HG03064 (cell line): ENCODE measurements around the gene PLXNA3.
"Not testable (repeated sequence)": the region's sequence is repeated elsewhere in the genome, so short reads cannot be mapped to it uniquely, and the experiment has no call there.

ENCODE experiments used
- ATAC-seq: cut with Tn5 transposase; IDR thresholded peaks from one replicate; pipeline ENCODE4 v1.9.1; 2021; ENCODE audit warnings: low read depth; ENCODE audit not compliant: unreplicated experiment

The PLXNA3 gene

DNA sequence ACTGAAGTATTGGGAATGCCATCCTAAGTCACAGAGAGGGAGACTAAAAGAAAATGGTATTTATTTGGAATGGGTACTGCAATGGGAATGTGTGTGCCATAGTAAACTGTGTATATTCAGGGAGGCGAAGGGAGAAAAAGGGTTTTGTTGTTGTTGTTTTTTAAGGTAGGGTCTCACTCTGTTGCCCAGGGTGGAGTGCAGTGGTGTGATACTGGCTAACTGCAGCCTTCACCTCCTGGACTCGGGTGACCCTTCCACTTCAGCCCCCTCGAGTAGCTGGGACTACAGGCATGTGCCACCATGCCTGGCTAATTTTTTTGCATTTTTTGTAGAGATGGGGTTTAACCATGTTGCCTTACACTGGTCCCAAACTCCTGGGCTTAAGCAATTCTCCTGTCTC, 36.6 kb downstream of the PLXNA3 start:
- no peak for ATAC-seq

DNA sequence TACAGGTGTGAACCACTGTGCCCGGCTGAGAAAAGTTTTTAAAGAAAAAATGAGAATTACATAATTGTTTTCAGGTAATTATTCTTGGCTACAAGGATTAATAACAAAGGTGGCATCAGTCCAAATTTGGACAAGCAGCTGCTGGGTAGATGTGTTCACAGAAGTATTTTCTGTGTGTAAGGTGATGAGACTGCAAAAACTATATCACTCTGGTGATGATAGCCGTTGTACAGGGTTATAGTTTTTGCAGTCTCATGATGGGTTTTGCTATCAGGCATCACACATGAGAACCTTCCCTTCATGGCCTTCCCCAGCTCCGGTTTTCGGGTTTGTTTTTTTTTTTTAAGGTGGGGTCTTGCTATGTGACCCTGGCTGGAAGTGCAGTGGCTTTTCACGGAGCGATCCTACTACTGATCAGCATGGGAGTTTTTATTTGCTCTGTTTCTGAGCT, 37.4 kb downstream of the PLXNA3 start:
- no peak for ATAC-seq

DNA sequence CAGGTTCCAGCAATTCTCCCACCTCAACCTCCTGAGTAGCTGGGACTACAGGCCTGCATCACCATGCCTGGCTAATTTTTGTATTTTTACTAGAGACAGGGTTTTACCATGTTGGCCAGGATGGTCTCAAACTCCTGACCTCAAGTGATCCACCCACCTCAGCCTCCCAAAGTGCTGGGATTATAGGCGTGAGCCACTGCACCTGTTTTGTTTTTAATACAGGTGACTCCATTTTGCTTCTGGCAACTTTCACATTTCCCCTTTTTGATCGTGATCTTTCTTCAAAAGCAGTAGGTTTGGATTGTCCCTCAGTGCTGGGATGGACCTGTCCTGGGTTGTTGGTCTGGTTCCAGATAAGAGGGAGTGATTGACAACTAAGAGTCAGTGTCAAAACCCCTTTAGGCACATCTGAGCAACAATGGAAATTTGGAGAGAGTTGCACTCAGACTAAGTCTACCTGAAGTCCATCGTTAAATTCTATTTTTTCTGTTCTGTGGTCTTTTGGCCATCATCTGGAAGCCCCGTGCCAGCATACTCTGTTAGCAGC, 38.6 kb downstream of the PLXNA3 start:
- not testable (repeated sequence) for ATAC-seq

DNA sequence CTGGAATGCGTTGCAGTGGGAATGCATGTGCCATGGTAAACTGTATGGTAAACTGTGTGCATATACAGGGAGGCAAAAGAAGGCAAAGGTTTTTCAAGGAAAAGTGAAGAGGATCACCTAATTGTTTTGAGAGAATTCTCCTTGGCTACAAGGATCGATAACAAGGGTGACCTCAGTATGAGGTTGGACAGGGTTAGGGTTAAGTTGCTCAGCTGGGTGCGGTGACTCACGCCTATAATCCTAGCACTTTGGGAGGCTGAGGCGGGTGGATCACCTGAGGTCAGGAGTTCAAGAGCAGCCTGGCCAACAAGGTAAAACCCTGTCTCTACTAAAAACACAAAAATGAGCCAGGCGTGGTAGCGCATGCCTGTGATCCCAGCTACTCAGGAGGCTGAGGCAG, 43.3 kb downstream of the PLXNA3 start:
- not testable (repeated sequence) for ATAC-seq

DNA sequence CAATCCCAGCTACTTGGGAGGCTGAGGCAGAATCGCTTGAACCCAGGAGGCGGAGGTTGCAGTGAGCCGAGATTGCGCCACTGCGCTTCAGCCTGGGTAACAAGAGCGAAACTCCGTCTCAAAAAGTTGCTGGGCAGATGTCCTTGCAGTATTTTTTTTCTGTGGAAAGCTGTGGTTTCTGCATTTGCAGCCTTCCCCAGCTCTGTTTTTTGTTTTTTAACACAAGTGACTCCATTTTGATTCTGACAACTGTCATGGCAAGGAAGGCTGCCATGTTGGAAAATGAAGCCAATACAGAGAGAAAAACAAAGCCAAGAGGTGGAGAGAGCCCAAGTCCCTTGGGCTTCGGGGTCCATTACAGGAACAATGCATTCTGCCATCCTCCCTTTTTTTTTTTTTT, 44.0 kb downstream of the PLXNA3 start:
- ATAC-seq = no peak

DNA sequence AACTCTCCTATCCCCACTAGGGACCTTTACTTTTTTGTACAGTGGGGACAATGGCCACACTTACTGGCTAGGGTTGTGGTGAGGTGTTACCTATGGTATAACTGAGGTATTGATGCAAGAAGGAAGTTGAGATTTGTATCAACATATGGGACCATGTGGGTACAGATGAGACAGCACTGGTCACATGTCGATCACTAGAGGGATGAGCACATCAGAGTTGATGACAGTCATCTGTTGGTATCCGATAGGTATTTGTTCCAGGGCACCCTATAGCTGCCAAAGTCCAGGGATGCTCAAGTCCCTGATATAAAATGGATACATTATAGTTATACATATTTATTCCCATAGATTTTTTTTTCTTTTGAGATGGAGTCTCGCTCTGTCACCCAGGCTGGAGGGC, 44.9 kb downstream of the PLXNA3 start:
- no peak for ATAC-seq

DNA sequence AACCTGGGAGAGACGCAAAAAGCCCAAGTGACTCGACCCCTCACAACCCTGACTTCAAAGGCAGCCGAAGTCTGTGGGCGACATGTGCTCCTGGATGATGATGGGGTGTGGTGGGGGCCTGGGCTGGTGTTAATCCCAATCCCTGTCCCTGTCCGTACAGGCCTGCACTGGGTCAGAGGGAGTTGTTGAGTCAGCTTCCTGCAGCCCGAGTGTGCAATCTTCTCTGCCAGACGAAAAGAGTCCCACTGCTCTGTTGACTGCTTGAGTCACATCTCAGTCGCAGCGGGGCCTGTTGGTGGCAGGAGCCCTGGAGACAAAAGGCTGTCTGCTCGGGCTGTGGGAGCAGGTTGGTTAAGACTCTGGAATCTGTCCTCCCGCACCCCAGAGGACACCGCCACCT, 47.7 kb downstream of the PLXNA3 start:
- ATAC-seq = no peak

DNA sequence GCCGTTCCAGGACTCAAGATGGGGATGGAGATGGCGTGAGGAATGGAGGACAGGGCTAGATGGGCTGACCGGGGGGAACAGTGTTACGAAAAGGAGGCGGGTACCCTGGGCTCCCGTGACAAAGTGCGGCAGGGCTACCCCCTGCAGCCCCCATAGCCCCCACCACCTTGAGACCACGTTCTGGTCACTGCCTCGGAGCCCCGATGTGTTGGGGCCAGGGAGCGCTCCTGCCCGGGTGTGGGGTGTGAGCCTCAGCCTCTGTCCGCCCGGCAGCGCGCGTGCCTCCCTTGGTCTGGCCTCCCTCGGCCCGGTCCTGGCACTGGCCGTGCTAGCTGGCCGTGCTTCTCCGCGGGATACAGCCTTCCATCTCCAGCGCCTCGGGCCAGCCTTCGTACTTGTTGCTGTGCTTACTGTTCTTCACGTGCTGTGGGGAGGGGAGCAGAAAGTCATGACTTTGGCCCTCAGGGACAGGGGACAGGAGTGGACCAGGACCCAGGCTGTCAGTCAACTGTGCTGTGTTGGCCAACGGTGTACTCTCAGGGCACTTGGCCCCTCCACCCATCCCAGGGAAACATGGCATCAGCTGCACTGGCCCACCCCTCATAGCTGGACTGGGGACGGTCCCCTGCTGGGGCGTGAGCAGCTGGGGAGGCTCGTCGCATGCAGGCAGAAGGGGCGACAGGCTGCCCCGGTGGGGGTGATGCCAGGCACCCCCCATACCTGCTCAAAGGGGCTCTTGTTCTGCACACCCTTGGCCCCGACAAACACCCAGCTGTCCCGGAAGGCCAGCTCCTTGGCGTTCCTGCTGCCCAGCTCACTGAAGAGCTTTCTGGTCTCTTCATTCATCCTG, 48.6 kb downstream of the PLXNA3 start:
- ATAC-seq = no peak

DNA sequence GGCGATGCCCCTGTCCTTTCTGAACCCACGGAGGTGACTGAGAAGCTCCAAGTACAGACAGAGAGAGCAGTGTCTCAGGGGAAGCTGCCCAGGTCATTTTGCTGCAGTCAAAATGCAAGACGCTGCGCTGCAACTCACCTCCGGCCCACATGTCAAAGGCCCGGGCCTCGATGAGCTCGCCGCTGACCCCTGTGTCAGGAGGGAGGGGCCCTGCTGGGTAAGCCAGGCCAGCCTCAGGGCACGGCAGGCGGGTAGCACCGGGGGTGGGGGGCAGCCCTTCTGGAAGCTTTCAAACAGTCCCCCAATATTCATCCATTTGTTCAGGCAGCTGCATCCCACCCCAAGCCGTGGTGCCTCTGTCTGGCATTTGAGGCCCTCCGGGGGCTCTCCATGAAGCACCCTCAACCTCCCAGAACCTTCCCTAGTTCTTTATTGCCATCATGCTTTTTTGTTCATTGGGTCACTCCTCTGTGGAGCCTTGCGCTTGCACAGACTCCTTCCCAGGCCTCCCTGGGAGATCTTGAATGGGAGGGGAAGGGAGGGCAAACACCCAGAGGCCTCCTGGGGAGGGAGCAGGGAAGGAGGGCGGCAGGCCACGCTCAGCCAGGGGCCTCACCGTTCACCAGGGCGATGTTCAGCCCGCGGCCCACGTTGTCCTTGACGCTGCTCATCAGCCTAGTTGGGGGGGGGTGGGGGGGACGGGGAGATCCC, 49.7 kb downstream of the PLXNA3 start:
- ATAC-seq = no peak

DNA sequence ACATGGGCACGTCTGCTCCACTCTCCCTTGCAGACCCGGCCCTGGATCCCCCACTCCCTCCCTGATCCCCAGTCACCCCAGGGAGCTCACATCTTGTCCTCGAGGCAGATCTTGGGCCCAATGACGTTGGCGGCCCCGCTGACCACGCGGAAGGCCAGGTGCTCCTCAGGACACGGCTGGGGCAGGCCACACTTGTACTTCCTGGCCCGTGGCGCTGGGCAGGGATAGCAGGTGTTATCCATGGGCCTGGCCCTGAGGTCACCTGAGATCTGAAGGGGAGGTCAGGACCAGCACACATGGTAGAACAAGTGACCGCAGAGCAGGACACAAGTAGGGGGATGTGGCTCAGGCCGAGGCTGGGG, 50.3 kb downstream of the PLXNA3 start:
- ATAC-seq = no peak

DNA sequence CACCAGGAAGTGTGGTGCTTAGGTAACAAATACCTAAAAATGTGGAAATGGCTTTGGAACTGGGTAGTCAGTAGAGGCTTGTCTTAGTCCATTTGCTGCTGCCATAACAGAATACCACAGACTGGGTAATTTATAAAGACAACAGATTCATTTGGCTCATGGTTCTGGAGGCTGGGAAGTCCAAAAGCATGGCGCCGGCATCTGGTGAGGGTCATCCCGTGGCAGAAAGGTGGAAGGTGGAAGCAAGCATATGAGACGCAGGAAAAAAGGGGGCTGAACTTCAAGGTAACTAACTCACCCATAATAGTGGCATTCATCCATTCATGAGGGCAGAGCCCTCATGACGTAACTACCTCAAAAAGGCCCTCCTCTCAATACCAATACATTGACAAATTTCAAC, 51.4 kb downstream of the PLXNA3 start:
- no peak for ATAC-seq

DNA sequence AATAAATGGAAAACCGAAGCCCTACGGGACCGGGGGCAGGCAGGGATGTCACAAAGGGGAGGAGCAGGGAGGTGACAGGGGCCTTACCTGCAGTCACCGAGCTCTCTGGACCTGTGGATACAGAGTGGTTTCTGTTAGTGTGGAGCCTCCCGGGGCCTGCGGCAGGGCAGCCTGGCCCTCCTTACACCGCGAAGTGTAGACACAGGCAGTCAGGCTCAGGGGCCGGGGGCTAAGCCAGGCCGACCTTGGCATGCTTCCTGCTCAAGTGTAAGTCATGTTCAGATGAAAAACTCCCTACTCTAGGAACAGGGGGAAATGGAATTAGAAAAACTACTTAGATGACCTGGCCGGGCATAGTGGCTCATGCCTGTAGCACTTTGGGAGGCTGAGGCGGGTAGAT, 53.7 kb downstream of the PLXNA3 start:
- no peak for ATAC-seq

DNA sequence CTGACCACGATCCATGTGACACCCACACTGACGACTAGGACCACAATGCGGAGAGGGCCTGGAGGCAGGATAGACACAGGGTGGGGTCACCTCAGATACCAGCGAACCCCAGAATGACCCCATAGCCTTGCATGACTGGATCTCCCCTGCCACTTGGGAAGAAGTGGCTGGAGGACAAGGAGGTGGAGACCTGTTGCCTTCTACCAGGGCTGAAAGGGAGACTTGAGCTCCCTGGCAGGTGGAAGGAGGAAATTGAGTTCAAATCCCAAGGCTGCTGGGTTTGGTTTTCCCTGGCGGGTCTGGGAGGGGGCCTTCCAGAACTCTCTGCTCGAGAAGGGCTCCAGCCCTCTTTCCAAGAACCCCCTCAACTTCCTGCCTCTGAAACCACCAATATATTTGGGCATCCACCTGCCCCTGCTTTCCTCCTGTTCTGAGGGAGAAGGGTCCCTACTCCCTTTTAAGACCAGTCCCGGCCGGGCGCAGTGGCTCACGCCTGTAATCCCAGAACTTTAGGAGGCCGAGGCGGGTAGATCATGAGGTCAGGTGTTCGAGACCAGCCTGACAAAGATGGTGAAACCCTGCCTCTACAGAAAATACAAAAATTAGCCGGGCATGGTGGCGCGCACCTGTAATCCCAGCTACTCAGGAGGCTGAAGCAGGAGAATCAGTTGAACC, 54.9 kb downstream of the PLXNA3 start:
- ATAC-seq = no peak

DNA sequence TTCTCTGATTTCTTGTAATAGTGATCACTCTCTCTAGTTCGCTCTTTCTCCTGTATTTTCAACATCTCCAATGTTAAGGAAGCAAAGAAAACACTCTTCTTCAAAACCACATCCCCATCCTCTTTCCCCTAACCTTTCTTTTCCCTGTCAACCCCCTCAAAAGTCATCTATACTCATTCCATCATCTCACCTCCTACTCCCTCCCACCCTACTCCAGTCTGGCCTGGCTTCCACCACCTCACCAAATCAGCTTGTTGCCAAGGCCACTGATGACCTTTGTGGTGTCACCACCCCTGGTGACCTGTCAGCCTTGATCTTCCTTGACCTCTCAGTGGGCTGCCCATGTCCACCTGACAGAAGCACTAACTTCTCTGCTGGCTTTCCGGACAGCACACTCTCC, 55.6 kb downstream of the PLXNA3 start:
- no peak for ATAC-seq

DNA sequence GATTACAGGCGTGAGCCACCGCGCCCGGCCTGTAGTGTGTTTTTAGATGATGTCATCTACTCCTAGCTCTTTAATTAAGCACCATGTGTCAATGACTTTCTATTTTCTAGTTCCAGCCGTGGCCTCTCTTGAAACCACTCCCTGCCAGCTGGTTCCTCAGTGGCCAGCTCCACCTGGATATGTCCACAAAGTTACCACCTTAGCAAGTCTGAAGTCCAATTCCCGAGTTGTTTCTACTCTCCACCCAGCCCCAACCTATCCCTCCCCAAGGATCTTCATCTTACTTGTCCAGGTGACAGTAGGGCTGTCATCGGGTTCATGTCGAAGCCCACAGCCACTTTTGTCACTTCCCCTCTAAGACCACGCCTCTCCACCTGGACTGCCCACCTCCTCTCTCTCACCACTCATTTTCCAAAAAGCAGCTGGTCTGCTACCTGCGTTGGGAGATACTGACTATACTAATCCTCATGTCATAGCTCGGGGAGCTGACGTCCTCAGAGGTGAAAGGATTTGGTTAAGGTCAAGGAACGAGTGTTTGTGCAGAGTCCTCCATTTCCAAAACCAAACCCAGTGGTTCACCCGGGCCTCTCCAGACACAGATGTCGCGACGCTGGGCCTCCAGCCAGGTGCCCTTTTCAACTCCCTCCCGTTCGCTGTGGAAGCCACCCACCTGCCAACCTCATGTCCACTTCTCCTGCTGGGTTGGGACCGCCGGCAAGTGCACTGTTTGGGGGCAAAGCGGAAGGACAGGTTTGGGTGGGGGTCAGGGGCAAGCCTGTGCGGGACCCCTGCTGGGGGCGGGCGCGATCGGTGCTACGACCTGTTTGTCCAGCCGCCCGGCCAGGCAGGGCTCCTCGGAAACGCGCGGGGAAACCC, 57.2 kb downstream of the PLXNA3 start:
- ATAC-seq = no peak

DNA sequence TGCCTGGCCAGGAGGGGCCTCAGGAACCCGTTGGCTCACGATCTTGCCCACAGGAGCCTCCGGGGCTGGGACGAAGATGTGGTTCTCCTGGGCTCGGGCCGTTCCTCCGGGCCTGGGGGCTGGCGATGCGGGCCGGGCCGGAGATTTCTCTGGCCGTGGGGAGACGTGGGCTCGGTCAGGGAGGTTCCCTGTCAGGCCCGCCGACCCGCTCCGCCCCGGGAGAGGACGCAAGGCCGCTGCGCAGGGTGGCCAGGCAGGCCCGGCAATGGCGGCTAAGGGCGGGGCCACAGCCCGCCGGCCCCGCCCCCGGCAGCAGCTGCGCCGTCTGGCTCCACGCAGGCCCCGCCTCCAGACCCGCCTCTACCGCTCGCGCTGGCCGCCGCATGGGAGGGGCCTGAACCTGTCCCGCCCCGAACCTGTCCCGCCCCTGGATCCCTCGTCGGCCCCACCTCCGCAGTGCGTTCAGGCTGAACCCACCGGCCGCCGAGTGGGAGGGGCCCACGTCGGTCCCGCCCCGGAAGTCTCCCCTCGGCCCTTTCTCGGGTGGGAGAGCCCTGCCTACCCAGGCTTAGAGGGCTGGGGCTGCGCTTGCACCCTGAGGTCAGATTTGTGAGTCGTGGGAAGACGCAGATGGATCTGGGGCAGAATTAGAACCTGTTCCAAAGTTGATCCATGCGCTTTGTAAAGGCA, 58.0 kb downstream of the PLXNA3 start, which contains the start of gene FAM3A:
TSS of gene FAM3A (minus strand) at position 267 of the 690 bp plus-strand sequence. CDS start 460 bp downstream, outside the sequence.
- peak; percentile 90 for ATAC-seq

DNA sequence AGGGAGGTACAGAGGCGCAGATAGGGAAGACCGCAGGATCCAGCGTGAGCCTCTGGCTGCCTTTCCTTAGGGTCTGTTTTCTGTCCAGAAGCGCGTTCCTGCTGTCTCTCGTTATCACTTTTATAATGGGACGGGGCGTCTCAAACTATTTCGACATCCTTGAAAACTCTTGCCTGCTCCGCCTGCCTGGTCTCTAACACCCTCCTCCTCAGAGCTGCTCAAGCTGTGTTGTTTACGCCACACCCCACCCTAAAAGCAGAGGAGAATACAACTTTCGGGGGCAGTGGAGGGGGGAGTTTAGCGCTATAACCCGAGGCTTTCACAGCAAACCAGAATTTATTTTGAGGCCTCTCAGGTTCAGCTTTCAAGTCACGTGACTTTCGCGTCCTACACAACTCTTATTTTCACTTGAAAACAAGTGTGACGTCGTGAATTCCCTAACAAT, 58.6 kb downstream of the PLXNA3 start:
- ATAC-seq = no peak

DNA sequence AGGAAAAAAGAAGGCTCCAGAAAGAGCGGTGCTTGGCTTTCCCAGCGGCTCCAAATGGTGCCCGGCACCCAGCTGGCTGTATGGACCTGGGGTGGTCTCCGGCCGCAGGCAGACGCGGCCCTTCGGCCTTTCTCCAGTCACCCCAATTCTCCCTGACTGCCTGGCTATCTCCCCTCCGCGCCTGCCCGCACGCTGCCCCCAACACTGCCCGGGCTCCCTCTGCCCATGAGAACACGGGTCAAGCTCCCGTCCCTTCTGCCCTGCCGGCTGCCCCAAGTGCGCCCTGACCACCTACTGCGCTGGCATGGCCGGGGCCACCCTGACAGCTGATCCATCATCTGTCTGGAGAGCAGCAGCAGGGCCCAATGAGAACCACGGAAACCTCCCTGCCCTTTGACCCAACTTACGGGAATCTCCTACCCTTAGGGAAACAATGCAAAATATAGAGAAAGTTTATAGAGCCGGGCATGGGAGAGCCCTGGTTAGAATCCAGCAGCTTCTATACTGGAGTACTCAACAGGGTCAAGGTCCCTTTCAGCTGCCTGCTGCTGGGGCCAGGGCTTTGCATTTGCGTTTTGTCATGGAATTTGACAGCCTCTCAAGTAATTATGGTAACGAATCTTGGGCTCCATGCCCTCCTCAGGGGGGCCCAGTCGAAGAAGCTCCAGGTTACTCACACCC, 59.2 kb downstream of the PLXNA3 start:
- ATAC-seq = no peak

DNA sequence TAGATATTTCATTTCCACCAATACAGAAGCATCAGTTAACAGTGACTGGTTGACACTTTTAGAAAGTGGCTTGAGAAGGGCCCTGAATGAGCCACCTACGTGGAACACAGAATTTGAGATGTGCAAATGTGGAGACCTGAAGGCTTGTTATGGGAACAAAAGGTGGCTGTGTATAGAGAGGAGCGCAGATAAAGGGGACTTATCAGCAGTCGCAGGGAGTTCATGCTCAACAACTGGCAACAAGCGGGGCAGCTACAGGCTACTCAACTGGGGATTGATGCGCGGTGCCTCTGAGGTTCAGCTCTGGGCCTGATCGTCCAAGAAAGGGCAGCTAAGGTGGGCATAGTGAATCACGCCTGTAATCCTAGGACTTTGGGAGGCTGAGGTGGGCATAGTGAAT, 61.3 kb downstream of the PLXNA3 start:
- ATAC-seq = no peak
